Measurements from ENCODE around the gene SF3A2. TPM values are rescaled to one million over a fixed set of nuclear protein-coding genes. Genes with fewer than 3 reads are reported as not detected.
"Not testable (repeated sequence)": the region's sequence is repeated elsewhere in the genome, so short reads cannot be mapped to it uniquely, and the experiment has no call there.

The SF3A2 gene
- total RNA-seq, 1 donor from 2014 or later, result 43.4 TPM

DNA sequence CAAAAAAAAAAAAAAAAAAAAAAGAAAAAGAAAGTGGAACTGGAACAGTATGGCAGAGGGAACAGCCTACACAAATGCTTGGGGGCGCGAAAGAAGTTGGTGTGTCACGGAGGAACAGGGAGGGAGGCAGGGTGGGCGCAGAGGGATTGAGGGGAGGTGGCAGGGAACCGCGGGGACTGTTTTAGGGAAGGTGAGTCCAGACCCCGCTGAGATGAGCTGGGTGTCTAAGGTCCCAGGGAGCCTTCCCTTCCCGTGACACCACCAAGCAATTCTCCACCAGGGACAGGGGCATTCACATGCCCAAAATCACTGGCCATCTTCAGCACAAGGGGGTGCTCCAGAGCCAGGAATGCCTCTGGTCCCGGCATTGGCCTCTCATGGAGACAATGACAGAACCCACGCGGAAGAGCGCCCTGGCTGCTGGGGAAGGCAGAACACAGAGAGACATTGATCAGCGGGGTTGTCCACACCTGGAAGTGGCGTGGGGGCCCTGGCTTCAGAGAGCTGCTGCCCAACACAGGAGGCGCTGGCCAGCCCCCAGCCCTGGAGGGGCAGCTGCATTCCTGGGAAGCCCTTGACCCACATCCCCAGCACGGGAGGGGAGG is 38.4 kb downstream of the SF3A2 start:
- peak; percentile 77 for DNase-seq

DNA sequence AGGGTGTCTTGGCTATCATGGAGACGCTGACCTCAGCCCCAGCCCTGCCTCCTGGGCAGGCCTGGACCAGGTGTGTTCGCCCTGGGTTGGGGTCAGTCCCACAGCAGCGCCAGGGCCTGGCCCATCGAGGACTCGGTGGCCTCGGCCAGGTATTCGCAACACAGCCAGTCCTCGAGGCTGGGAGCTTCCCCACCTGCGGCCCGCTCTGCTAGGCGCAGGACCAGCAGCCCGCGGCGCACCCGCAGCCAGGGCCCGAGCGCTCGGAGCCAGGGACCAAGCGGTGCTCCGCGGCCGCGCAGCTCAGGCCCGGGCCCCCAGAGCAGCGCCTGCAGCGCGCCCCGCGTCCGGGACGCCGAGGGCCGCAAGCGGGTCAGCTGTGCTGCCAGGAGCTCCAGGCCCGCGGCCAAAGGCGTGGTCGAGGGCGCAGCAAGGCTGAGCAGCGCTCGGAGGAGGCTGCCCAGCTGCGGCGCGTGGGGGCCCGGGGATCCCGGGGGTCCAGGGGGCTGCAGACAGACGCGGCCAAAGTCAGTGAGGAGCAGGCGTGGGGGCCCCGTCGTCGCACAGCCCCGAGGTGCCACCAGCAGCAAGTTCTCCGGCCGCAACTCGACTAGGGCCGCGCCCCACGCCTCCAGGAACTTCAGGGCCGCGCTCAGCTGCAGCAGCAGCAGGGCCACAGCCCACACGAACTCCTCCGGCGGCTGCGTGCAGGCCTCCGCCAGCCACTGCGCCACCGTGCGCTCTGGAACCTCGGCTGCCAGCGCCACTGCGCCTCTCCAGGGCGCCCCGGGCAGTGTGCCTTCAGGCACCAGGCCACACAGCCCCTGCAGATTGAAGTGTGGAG is 39.2 kb downstream of the SF3A2 start:
- DNase-seq, result no peak

DNA sequence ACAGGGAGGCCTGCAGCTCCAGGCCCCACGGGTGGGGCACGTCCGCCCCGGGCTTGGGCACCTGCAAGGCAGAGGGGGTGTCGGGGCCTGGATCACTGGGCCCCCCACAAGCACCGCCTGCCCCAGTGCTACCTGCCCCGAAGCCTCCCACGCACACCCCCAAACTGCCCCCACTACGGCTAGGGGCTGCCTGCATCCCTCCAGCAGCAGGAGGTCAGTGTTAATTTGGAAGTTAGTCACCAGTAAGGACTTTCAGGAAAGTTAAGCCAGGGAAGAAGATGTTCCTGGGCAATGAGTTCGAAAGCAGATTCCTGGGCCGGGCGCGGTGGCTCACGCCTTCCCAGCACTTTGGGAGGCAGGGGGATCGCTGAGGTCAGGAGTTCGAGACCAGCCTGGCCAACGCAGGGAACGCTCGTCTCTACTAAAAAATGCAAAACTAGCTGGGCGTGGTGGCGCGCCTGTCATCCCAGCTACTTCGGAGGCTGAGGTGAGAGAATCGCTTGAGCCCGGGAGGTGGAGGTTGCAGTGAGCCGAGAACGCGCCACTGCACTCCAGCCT is 39.9 kb downstream of the SF3A2 start:
- DNase-seq, result no peak

DNA sequence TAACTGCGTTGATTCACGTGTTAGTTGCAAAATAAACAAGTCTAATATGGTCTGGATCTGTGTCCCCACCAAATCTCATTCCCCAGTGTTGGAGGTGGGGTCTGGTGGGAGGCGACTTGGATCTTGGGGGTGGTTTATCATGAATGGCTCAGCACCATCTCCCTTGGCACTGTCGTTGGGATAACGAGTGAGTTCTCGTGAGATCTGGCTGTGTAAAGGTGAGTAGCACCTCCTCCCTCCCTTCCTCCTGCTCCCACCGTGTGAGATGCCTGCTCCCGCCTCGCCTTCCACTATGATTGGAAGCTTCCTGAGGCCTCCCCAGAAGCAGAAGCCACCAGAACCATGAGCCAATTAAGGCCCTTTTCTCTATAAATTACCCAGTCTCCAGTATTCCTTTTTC is 40.5 kb downstream of the SF3A2 start:
- no peak for DNase-seq

DNA sequence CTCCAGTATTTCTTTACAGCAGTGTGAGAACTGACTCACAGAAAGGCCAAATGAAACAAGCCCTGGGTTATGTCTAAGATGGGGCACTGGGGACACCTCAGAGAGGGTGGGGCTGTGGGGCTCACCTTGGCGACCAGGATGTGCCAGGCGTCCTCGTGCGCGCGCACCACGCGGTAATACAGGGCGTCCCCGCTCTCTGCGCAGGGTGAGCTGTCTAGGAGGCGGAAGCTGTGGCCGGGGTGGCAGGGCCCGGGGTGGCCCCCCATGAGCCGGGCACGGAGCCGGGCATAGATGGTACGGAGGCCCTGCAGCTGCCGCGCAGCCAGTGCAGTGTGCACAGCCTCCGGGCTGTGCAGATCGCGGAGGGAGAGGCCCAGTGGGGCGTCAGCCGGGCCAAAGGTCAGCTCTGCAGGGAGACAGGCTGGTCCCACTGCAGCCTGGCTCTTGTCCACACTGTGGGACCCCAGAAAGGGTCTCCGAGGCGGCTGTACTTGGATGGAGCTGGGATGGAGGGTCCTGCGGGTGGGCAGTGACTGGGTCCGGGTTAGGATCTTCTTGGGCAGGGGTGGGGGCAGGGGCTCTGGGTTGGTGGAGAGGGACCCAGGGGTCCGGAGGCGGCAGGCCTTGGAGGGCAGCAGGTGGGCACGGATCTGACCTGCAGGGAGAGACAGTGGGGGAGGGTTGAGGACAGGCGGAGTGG is 42.0 kb downstream of the SF3A2 start:
- no peak for DNase-seq

DNA sequence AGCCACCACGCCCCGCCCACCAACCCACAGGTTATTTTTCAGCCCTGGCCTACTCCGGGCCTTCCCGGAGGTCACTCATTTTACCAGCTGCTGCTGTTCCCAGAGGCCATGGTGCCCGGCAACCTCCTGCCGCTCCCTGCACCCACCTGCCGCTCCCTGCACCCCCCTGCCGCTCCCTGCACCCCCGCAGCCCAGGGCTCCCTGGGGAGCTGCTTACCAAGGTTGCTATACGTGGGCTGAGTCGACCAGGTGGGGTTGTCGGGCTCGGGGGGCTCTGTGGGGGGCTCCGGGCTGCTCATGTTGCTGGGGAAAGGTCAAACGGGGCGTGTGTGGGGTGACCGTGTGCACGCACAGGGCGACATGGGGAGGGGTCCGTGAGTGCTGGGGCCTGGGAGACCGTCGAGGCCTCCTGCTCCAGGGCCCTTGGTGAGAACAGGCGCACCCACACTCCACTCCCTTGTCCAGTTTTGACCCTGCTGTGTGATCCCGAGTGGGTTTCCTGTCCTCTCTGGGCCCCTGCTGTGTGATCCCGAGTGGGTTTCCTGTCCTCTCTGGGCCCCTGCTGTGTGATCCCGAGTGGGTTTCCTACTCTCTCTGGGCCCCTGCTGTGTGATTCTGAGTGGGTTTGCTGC is 44.1 kb downstream of the SF3A2 start:
- no peak for DNase-seq

DNA sequence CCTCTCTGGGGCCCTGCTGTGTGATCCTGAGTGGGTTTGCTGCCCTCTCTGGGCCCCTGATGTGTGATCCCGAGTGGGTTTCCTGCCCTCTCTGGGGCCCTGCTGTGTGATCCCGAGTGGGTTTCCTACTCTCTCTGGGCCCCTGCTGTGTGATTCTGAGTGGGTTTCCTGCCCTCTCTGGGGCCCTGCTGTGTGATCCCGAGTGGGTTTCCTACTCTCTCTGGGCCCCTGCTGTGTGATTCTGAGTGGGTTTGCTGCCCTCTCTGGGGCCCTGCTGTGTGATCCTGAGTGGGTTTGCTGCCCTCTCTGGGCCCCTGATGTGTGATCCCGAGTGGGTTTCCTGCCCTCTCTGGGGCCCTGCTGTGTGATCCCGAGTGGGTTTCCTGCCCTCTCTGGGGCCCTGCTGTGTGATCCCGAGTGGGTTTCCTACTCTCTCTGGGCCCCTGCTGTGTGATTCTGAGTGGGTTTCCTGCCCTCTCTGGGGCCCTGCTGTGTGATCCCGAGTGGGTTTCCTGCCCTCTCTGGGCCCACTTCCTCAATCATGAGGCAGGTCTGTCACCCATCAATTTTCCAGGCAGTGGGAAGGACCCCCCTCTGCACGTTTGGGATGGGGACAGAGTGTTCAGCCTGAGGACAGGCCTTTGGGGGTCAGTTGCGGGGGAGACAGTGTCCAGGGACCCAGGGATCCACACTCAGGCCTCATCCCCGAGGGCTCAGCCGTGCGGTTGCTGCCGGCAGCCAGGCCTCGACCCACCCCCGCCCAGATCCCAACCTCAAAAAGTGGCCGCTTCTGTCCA is 44.8 kb downstream of the SF3A2 start:
- not testable (repeated sequence) for DNase-seq

DNA sequence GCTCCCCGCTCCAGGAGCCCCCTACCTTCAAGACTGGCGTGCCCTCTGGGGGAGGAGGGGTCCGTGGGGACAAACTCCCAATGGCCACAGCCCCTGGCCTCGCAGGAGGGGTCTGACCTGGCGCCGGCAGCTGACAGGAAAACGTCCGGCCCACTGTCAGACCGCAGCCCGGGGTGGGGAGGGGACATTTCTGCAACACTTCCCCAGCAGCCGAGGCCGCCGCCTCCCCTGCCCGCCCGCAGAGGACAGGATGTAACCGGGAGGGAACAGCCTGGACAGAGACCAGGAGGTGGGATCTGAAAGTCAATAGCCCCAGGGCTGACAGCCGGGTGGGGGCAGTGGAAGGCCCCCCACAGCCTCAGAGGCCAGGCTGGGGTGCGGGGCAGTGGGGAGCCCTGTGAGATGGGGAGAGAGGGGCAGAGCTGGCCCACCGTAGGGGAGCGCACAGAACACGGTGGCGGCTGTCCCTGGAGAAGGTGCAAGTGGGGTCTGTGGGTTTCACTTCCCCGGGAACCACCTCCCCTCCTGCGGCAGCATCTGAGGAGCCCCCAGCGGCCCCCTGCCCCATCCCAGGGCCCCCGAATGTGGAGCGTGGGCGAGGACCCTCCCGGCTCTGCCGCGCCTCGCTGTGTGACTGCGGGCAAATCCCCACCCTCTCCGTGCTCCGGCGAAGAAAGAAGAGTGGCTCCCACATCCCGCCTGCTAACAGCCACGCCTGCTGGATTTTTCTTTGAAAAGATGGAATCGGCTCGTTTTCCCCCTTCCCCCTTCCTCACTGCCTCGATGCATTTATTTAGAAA is 45.6 kb downstream of the SF3A2 start, which contains the start of gene PEAK3:
Gene PEAK3, minus strand, starts transcription at position 114 of the 800 bp plus-strand sequence. CDS start 1,244 bp downstream, outside the sequence.
- DNase-seq, result peak; percentile 29

DNA sequence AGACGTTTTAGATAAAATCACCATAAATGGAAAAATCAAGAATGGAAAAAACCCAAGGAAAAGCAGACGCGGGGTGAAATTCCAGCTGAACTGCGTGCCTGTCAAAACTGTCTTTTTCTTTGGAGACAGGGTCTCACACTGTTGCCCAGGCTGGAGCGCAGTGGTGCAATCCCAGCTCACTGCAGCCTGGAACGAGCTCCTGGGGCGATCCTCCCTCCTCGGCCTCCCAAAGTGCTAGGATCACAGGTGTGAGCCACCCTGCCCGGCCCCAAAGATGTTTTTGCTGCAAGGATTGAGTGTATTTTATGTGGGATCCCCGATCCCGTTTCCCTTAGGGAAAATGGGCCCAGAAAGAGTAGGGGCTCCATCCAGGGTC is 46.2 kb downstream of the SF3A2 start:
- DNase-seq, result no peak

DNA sequence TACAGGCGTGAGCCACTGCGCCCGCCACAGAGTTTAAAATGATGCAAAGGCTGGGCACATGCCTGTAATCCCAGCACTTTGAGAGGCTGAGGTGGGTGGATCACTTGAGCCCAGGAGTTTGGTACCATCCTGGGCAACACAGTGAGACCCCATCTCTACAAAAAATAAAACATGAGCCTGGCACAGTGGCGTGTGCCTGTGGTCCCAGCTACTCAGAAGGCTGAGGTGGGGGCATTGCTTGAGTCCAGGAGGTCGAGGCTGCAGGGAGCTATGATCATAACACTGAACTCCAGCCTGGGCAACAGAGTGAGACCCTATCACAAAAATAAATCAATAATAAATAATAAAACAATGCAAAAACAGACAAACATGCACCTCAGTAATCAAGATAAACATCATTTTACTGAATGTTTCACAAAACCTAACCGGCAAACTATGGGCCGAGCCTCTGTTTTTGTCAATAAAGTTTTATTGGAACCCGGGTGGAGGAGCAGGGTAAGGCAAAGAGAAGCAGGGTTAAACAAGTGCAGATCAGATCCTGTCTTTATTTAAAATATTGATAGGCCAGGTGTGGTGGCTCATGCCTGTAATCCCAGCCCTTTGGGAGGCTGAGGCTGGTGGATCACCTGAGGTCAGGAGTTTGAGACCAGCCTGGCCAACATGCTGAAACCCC is 47.3 kb downstream of the SF3A2 start:
- DNase-seq, result no peak

DNA sequence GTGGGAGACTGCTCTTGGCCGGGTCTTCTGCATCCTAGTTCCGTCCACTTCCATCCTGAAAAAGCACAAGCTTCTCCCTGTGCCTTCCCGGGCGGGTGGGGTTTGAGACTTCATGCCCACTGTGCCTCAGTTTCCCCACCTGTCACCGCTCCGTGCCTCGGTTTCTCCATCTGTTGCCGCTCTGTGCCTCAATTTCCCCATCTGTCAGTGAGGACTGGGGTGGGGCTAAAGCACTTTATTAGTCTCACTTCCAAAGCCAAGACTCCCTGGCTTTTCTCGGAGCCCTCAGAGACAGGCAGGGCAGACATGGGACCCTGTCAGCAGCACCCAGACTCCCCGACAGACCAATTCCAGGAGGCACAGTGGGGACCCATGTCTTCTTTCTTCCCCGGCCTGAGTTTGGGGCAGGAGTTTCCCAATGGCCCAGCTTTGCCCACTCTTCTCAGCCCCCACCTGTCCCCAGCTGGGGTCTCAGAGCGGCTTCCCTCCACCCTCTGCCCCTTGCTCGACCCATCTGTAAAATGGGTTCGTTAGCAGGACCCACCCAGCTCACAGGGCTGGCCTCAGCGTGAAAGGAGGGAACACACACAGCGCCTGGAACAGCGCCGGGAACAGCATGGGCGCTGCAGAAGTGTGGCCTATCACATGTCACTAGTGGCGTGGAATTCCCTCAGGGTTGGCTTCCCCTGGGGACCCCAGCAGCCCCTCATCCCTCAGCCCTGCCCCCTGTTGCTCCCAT is 49.9 kb downstream of the SF3A2 start:
- no peak for DNase-seq

DNA sequence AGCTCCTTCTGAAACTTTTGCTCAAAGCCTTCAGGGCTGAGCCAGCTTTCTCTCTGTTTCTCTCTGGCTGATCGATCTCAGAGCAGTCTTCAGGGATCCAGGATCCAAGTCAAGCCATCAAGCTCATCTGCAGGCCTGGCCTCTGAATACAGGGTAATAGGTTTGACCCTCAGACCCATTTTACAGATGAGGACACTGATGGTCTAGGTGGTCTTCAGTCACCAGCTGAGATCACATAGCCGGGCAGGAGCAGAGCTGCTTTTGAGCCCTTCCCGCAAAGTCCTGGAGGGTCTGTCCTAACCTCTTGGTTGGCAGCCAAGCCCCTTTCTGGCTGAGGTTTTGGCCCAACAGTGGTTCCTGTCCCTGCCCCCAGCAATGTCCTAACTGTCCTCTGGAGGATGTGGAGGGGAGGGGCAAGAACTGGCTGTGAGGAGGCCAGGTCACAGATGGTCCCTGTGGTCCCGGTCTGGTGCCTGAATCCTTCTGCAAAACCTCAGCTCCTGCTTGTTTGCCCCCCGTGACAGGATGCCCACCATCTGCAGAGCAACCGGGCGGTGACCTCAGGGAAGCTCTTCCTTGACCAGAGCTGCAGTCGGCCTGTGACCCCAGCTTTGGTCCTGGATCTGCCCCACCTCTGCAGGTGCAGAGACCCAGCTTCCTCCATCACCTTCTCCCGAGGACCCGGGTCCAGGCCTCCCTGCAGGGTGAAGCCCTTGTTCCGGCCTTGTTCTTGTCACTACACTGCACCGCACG is 51.1 kb downstream of the SF3A2 start:
- no peak for DNase-seq

DNA sequence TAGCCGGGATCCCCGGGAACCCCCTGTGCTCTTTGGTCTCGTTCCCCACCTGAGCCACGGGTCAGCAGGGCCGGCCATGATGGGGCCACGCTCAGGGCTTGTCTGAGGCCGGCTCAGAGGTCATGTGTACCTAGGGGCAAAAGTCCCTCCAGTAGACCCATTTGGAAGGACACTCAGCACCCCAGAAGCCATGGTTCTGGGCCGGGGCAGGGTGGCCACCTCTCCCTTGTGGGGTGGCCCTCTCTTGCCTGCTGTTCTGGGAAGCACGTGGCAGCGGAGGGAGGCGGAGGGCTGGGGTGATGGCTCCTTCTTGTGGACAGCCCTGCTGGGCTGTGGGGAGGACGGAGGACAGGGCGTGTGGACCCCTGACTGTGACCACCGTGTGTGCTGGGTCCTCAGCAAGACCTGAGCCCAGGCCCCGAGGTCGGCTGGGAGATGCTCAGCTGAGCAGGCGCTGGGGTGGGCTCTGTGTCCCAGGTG is 51.8 kb downstream of the SF3A2 start:
- no peak for DNase-seq

DNA sequence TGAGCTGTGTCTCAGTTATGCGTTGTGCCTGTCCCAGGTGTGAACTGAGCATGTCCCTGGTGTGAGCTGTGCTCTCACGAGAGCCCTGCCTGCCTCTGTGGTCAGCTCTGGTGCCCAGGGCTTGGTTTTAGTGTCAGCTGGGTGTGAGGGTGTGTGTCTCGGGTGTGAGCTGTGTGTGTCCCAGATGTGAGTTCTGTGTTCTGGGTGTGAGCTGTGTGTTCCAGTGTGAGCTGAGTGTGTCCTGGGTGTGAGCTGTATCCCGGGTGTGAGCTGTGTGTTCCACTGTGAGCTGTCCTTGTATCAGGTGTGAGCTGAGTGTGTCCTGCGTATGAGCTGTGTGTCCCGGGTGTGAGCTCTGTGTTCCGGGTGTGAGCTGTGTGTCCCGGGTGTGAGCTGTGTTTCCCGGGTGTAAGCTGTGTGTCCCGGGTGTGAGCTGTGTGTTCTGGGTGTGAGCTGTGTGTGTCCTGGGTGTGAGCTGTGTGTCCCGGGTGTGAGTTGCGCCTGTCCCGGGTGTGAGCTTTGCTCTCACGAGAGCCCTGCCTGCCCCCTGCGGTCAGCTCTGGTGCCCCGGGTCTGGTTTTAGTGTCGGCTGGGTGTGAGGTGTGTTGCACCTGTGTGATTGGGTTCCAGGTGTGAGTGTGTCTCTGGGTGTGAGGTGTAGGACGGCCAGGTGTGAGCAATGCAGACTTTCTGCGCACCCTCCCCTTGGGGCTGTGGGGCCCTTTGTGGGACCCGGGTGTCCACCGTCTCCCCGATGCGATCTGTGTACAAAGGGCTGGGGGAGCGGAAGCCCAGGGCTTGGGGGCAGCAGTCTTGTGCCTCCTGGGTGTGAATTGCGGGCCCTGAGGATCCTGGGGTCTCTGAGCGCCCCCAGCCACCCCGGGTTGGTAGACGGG is 52.4 kb downstream of the SF3A2 start:
- no peak for DNase-seq

DNA sequence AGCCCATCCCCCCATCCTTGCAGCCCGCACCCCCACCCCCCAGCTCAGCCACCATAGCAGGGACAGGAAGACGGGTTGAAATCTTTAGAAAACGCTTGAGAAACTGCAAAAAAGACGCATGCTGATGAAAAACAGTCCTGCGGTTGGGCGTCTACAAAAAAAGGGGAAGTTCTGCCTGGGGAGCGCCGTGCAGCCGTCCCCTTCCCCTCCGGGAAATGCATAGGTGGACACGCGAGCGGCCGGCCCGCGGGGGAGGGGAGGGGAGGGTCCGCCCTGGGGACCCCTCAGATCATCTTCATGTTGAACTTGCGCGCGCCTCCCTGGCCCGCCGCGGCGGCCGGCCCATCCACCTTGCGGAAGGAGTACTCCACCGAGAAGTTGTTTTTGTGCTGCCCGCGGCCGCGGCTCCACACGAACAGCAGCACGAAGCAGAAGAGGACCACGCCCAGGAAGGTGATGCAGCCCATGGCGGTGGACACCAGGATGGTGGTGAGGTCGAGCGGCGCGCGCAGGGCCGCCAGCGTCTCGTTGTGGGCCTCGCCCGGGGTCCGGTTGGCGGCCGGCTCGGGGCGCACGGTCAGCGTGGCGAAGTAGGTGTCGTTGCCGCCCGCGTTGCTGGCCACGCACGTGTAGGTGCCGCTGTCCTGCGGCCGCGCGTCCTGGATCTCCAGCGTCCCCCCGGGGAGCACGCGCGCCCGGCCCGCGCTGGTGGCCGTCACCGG is 53.3 kb downstream of the SF3A2 start:
- DNase-seq, result peak; percentile 21

DNA sequence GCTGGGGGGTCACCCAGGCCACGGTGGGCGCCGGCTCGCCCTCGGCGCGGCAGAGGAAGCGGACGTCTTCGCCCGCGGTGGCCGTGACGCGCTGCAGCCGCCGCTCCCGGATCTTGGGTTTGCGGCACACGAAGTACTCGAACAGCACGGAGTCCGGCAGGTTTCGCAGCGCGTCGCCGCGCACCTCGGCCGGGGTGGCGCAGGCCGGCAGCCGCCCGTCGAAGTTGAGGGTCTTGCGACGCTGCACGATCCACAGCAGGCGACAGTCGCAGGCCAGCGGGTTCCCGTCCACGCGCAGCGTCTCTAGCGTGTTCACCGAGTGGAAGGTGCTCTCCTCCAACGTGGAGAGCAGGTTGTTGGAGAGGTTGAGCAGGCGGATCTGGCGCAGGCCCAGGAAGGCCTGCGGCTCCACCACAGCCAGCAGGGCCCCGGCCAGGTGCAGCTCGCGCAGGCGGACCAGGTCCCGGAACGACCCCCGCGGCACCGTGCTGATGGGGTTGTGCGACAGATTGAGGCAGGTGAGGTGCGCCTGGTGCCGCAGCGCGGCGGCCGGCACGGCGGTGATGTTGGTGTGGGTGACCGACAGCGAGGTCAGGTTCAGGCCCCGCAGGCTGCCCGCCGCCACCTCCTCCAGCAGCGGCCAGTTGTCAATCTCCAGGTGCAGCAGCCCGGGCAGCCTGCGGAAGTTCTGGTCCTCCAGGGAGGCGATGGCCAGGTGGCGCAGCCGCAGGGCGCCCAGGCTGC is 54.0 kb downstream of the SF3A2 start:
- no peak for DNase-seq

Data from dermis blood vessel endothelial cell (primary cell).